ENCODE results near the gene SDF4.

The SDF4 gene

DNA sequence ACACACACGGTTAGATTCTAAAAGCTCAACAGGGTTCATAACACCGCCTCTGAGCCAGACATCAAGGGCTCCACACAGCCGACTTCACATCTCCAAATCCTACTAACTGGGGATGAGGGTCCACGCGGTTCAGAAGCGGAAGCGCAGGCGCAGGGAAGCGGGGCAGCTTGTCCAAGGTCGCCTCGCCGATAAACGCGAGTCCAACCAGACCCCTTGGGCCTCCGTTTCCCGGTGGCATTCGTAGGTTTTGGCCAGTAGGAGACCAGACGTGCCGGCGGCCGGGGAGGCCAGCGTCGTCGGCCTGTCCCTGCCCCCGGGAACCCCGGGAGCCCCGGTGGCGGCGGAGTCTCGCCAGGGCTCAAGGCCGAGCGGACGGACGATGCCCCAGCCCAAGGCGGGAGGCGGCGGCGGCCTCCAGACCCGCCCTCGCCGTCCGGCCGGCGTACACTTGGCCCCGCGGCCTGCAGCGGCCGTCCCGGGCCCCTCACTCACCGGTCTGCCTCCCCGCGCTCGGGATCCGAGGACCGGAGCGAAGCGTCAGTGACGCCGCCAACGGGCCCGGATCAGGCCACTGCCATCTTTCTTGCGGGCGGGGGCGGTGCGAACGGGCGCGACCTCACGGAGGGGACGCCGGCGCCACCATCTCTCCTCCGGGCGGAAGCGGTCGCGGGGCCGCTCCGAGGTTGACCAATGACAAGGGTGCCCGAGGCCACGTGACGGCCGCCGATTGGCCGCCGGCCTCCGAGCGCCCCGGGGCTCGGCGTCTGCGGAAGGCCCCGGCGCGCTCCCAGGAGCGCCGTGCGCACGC is at the start of gene SDF4:
Gene SDF4, minus strand, starts transcription at position 602 of the 808 bp plus-strand sequence. CDS start 3,229 bp downstream, outside the sequence.
- DNase-seq (ENCODE audit: low read depth): peak; percentile 98

DNA sequence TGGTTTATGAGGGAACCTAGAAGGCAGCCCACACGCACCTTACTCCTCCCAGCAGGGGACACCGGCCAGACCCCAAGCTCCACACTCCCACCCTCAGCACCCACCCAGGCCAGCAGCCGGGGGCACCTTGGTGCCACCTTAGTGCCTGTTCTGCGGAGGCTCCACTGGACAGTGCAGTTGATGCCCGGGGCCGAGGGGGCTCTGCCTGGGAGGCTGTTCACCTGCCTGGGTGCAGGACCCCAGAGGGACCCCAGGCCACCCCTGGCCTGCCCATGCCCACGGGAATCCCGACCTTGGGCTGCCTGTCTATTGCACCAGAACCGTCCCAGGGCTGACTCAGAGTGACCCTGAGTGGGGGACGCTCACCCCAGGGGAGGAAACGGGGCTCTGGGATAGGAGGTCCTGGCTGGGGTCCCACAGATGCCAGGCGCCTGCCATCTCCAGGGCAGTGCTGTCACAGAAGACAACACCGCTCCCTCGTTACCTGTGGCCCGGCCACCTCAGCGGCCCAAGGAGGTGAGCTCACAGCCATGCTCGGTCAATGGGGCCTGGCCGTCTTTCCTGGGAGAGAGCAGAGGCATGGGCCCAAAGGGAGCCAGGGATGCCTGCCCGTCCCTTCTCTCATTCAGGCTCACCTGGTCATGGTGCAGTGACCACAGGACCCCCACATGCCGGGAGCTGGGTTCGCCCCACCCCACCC is 49.1 kb upstream of the SDF4 start:
- no peak for DNase-seq (ENCODE audit: low read depth)

GRCh38 chr1:1279028-1279427 is 47.2 kb upstream of the SDF4 start:
- no peak for DNase-seq (ENCODE audit: low read depth)

DNA sequence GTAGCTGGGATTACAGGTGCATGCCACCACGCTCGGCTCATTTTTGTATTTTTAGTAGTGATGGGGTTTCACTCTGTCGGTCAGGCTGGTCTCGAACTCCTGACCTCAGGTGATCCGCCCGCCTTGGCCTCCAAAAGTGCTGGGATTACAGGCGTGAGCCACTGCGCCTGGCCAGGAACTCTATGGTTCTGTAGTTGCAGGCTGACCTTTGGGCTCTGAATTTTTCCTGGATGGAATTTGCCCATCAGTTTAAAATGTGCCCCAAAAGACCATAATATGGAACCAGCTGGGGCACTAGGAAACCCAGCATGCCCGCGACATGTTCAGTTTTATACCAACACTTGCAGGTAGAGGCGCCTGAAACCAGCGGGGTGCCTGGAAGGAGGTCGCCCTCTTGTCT is 46.8 kb upstream of the SDF4 start:
- no peak for DNase-seq (ENCODE audit: low read depth)

DNA sequence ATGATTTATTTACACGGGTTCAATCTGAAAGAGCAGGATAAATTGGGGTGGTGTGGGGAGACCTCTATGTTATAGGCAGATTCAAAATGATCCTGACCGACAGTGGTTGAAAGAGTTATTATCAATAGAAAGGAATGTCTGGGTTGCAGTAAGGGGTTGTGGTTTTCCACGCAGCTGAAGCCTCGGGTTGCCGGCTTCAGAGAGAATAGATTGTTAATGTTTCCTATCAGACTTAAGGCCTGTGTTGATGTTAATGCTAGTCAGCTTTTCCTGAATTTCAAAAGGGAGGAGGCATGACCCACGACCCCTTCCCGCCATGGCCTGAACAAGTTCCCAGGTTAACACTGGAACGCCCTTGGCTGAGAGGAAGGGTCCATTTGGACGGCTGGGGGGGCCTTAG is 44.0 kb upstream of the SDF4 start:
- DNase-seq (ENCODE audit: low read depth): peak; percentile 47

GRCh38 chr1:1274931-1275431 is 43.2 kb upstream of the SDF4 start:
- no peak for DNase-seq (ENCODE audit: low read depth)

DNA sequence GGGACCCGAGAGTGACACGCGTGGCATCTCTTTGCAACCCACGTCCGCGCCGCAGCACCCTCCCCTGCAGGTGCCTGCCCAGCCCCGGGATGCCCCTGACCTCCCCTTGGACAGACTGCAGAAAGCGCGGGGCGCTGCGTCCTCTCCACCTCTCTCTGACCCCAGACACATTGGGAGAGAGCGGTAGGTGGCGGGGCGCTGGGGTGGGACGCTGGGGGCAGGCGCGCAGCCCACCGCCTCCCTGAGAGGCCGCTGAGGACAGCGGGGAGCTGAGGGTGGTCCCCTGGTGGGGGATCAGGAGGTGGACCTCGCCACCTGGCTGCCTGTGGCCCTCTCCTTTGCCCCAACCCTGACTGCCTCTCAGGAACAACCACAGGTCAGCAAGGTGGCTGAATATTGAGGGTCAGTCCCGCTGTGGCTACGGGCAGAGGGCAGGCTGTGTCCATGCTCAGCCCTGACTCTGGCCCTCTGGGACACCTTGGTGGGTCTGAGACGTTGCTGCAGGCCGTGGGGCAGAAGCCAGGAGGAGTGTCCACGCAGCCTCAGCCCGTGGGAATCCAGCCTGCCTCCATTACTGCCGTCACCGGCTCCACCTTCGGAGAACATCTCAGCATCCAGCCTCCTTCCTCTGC is 42.6 kb upstream of the SDF4 start:
- DNase-seq (ENCODE audit: low read depth): no peak

DNA sequence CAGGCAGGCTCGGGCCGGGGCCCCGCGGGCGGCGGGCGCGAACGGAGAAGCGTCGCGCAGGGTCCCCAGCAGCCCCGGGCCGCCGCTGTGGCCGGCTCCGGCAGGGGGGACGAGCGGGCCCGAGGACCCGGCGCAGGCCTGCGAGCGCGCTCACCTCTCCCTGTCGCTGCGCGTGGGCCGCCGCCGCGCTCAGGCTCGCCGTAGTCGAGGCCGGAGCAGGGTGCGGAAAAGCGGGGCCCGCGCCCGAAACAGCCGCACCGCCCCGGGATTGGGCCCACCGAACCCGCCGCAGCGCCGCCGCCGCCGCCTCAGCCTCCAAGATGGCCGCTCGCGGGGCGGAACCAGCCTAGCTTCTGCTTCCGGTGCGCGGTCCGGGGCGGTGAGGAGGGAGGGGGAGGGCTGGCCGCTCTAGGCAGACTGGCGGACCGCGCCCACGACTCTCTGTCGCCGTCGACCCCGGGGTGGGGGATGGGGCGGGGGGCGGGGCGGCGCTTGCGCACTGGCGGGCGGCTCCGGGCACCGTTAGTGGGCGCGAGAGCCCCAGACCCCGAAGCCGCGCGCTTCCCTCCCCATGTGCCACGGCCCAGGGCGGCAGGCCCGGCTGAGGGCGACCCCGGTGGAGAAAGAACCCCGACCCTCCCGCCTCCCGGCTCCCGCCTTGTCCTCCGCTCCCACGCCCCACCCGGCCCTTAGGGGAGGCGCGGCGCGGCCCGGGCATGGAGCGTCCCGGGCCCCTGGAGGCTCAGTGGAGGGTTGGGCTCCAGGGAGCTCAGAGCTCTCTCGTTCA is 41.9 kb upstream of the SDF4 start, which contains the start of gene UBE2J2:
Gene UBE2J2, minus strand, starts transcription at position 343 of the 787 bp plus-strand sequence. CDS start 5,862 bp downstream, outside the sequence.
- DNase-seq (ENCODE audit: low read depth): peak; percentile 92

DNA sequence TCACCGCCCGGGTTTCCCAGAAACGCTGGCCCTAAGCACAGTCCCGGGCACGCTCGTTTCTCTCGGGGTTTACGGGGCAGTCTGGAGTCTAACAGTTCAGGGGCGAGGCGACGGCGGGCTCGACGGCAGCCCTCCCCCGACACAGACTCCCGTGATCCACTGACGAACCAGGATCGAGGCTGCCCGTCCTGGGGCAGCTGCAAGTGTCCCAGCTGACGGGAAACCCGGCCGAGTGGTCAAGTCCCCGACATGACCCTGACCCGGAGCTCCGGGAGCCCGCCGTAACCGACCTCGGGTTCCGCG is 41.4 kb upstream of the SDF4 start:
- no peak for DNase-seq (ENCODE audit: low read depth)

DNA sequence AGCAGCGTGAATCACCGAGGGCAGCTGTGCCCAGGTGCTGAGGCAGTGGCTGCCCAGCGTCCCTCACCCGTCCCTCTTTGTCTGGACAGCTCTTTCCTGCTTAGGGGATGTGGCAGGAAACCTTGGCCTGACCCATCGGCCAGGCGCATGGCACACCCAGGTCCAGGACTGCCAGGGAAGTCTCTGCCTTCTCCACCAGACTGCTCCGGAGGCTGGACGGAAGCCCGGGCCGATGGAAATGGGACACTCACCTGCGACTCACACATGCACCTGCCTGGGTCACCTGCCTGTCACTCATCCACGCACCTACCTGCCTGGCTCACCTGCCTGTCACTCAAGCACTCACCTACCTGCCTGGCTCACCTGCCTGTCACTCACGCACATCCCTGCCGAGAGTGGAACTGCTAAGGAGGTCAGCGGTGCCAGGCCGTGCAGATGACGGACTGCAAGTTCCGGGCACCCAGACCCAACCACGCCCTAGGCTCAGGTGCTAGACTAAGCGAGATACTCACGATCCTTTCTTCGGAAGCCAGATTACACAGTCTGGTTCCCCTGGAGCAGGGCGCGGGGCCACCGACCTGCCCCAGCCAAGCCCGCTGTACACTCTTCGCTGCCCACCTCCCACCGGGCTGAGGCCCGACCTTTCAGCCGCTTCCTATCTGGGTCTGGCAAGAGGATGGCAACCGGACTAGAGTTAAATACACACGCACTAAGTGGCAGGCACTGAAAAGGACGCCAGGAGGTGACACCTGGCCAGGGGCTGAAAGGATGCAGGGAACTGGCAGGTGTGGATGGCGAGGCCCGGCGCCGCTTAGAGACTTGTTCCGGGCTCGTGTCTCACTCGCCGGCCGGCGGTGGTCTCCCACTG is 40.8 kb upstream of the SDF4 start:
- DNase-seq (ENCODE audit: low read depth): no peak

- peak; percentile 34 for DNase-seq (ENCODE audit: low read depth)
Measured at GRCh38 chr1:1270813-1271212, 39.0 kb upstream of the SDF4 start.

- no peak for DNase-seq (ENCODE audit: low read depth)
Measured at GRCh38 chr1:1268284-1268682, 36.5 kb upstream of the SDF4 start.

DNA sequence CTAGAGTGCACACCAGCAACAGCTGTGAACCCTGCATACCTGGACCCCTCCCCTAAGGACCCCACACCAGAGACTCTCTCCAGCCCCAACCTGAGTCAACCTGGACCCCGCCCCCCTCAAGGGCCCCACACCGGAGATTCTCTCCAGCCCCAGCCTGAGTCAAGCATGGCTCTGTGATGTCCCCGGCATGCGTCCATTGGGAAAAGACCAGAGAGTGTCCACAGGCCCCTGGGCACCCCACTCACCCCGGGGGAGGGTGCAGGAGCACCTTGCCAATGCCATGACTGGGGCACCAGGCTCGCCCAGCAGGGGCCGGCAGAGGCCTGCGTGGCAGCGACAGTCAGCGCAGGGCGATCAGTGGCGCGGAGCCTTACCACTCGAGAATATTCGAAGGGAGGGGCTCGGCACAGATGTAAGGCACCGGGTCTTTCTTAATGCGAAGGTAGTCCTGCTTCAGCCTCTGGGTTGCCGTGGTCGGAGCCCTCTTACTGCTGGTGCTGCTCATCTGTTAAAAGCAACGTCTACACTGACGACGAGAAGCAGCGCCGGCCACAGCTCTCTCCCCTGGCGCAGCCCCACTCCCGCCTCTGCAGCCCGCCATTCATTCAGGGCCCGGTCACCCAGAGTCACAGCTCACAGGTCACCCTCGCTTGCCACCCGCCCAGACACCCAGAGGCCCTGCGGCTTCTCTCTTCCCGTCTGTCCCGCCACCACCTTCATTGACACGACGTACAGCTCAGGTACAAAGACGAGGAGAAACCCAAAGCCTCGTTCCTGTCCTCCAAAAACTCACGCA is 35.9 kb upstream of the SDF4 start:
- no peak for DNase-seq (ENCODE audit: low read depth)

- peak; percentile 97 for DNase-seq (ENCODE audit: low read depth)
Measured at GRCh38 chr1:1264868-1265272, 33.1 kb upstream of the SDF4 start.

DNA sequence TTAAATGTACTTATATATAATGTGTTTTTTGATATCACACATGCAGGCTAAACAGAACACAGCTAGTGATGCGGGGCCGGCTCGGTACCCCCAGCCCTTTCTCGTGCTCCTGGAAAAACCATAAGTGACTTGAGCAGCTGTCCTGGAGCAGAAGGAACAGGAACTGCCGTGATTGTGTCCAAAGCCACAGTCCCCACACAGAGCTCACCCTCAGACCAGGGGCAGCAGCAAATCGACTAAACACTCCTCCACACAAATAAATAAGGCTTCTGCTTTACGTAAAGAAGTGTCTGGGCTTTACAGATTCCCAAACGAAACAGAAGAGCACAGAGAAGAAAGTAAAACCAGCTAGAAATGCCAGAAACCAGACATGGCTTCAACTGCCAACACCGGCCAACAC is 32.2 kb upstream of the SDF4 start:
- DNase-seq (ENCODE audit: low read depth): no peak

- no peak for DNase-seq (ENCODE audit: low read depth)
Measured at GRCh38 chr1:1262758-1263157, 31.0 kb upstream of the SDF4 start.

- DNase-seq (ENCODE audit: low read depth): no peak
Measured at GRCh38 chr1:1262071-1262470, 30.3 kb upstream of the SDF4 start.

- DNase-seq (ENCODE audit: low read depth): no peak
Measured at GRCh38 chr1:1260843-1261560, 29.2 kb upstream of the SDF4 start.

DNA sequence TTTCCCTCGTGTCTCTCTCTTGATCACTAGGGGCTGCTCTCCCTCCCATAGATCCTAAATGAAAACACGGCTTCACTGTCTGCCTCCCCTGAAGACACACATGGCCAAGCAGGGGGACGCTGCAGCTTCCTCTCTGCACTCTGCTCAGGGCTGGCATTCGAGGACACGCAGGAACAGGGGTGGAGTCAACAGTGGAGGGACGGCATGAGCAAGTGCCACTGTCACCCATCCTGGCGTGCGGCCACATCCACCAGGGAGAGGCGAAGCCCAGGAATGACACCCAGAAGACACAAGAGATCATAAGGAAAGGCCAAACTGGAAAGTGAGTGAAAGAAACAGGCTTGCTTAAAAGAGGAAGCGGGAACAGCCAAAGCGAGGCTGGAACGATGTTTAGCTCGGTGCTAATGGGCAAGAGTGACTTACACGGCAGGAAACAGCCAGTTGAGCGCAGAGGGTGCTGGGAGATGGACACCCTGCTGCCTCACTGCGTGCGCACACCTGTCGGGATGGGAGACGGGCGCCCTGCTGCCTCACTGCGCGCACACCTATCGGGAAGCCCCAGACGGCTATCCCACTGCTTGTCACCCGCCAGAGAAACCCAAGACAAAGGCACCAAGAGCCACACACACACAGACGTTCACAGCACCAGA is 28.3 kb upstream of the SDF4 start:
- DNase-seq (ENCODE audit: low read depth): no peak

Data from iris pigment epithelial cell (primary cell).